Measurements from ENCODE around the gene OGFOD3.

Gene OGFOD3

GRCh38 chr17:82446649-82447048, 28.3 kb upstream of the OGFOD3 start:
- no peak for DNase-seq (ENCODE audit: low read depth, low spot score)

- DNase-seq (ENCODE audit: low read depth, low spot score) = no peak
Measured at GRCh38 chr17:82446124-82446523, 27.7 kb upstream of the OGFOD3 start.

GRCh38 chr17:82445542-82445941, 27.2 kb upstream of the OGFOD3 start:
- DNase-seq (ENCODE audit: low read depth, low spot score) = no peak

- DNase-seq (ENCODE audit: low read depth, low spot score) = no peak
Measured at GRCh38 chr17:82444941-82445521, 26.6 kb upstream of the OGFOD3 start.

- DNase-seq (ENCODE audit: low read depth, low spot score) = no peak
Measured at GRCh38 chr17:82444284-82444893, 26.0 kb upstream of the OGFOD3 start.

GRCh38 chr17:82443465-82444283, 25.3 kb upstream of the OGFOD3 start:
- DNase-seq (ENCODE audit: low read depth, low spot score) = no peak

- no peak for DNase-seq (ENCODE audit: low read depth, low spot score)
Measured at GRCh38 chr17:82442643-82443464, 24.5 kb upstream of the OGFOD3 start.

GRCh38 chr17:82441691-82442487, 23.5 kb upstream of the OGFOD3 start:
- DNase-seq (ENCODE audit: low read depth, low spot score) = no peak

- DNase-seq (ENCODE audit: low read depth, low spot score) = no peak
Measured at GRCh38 chr17:82440991-82441627, 22.7 kb upstream of the OGFOD3 start.

- DNase-seq (ENCODE audit: low read depth, low spot score) = no peak
Measured at GRCh38 chr17:82440469-82440981, 22.1 kb upstream of the OGFOD3 start.

- DNase-seq (ENCODE audit: low read depth, low spot score) = no peak
Measured at GRCh38 chr17:82439829-82440365, 21.5 kb upstream of the OGFOD3 start.

- DNase-seq (ENCODE audit: low read depth, low spot score) = no peak
Measured at GRCh38 chr17:82439194-82439828, 20.9 kb upstream of the OGFOD3 start.

GRCh38 chr17:82438401-82439193, 20.2 kb upstream of the OGFOD3 start:
- no peak for DNase-seq (ENCODE audit: low read depth, low spot score)

GRCh38 chr17:82437325-82437668, 18.9 kb upstream of the OGFOD3 start:
- DNase-seq (ENCODE audit: low read depth, low spot score) = no peak

GRCh38 chr17:82436601-82437324, 18.4 kb upstream of the OGFOD3 start:
- no peak for DNase-seq (ENCODE audit: low read depth, low spot score)

GRCh38 chr17:82435601-82436583, 17.5 kb upstream of the OGFOD3 start:
- DNase-seq (ENCODE audit: low read depth, low spot score) = no peak

GRCh38 chr17:82435103-82435502, 16.7 kb upstream of the OGFOD3 start:
- no peak for DNase-seq (ENCODE audit: low read depth, low spot score)

Measured in iPS DF 19.7 (cell line).